Middle frontal gyrus (tissue), 1 donor: ENCODE data around the gene MICALL1.
"Not testable (repeated sequence)": the region's sequence is repeated elsewhere in the genome, so short reads cannot be mapped to it uniquely, and the experiment has no call there.

Source experiments
- DNase-seq: peaks from one replicate; pipeline ENCODE4 v3.0.0-alpha.2; 2015; ENCODE audit warnings: low spot score; ENCODE audit errors: extremely low spot score

MICALL1 gene

DNA sequence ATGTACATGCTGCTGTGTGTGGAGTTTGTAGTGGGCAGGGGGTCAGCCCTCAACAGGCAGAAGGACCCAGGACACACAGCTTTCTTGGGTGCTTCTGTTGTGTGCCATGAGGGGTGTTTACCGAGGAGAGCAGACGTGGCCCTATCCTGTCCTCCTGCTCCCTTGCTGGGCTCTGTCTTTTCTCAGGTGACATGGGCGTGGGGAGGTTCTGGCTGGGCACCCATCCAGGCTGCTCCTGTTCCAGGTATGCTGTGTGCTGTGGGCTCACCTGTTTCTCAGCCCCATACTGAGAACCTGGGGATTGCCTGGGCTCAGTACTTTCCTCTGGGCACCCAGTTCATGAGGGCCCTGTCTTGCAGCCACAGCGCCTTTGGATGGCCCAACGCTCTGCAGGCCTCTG, 23.3 kb downstream of the MICALL1 start:
- DNase-seq = no peak

DNA sequence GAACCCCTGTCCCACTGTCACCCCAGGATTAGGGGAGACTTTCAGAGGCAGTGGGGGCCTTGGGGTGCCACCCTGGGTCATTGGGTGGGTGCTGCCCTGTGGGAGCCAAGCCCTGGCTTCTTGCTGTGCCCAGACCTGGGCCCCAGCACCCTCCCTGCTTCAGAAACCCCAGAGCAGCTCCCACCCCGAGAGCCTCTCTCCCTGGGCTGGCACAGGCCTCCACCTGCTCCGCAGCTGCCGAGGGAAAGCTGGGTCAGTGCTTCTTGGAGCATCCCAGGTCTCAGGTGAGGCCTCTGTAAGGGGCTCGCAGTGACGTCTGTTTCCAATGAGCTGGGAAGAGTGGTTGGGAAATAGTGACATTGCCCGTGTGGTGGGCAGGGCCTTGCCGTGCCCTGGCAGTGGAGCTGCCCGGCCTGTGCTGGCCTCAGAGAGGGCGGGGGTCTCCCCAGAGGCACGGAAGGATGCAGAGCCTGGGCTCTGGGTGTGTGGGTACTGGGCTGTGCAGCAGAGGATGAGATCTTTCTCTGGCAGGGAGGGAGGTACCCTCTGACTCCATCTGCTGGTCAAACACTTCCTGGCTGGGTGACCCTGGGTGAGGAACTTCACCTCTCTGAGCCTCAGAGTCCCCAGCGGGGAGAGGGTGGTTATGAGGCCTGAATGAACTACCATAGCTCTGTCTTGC, 24.3 kb downstream of the MICALL1 start:
- no peak for DNase-seq

DNA sequence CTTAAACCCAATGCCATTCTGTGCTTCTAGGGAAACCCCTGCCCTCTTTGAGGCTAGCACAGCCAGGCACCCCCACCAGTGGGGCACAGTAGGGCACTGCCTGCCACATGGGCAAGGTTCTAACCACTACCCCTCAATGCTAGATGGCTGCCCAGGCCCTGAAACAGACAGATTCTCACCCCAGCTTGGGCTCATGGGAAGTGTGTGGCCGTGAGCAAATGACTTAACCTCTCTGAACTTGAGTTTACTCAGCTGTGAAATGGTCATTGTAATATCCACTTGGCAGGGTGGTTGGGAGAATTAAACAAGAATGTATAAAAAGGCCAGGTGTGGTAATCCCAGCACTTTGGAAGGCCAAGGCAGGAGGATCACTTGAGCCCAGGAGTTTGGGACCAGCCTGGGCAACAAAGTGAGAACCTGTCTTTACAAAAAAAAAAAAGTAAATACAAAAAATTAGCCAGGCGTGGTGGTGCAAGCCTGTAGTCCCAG, 24.9 kb downstream of the MICALL1 start:
- no peak for DNase-seq

DNA sequence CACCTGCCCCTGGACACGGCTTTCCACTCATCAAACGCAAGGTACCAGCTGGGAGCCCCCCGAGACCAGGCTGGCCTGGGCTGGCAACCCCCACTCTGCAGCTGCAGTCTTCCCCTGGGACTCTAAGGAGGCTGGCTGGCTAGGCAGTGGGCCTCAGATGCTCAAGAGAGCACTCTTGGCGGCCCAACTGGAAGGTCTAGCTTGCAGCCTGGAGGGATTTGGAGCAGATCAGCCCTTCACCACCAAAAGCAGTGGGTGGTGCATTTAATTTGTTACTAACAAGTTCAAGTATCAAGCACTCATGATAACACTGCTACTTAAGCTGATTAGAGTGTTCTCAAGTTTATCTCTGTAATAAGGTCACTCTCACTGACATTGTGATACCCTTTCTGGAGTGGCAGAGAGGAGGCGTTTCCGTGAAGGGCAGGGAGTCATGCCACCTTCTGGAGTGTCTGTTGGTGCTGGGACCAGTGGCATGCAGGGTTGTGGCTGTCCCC, 25.8 kb downstream of the MICALL1 start:
- DNase-seq = no peak

DNA sequence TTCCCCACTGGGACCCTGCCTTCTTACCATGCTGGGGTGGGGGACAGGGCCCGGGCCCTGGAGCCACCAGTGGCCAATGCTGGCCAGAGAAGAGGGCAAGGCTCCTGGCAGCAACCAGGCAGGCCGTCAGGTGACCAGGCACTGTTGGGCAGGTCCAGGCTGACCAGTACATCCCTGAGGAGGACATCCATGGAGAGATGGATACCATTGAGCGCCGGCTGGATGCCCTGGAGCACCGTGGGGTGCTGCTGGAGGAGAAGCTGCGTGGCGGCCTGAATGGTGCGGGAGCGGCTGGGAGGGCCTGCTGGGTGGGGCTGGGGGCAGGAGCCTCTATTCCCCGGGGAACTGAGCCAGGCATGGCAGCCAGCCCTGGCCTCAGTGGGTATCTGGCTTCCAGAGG, 26.3 kb downstream of the MICALL1 start:
- no peak for DNase-seq

DNA sequence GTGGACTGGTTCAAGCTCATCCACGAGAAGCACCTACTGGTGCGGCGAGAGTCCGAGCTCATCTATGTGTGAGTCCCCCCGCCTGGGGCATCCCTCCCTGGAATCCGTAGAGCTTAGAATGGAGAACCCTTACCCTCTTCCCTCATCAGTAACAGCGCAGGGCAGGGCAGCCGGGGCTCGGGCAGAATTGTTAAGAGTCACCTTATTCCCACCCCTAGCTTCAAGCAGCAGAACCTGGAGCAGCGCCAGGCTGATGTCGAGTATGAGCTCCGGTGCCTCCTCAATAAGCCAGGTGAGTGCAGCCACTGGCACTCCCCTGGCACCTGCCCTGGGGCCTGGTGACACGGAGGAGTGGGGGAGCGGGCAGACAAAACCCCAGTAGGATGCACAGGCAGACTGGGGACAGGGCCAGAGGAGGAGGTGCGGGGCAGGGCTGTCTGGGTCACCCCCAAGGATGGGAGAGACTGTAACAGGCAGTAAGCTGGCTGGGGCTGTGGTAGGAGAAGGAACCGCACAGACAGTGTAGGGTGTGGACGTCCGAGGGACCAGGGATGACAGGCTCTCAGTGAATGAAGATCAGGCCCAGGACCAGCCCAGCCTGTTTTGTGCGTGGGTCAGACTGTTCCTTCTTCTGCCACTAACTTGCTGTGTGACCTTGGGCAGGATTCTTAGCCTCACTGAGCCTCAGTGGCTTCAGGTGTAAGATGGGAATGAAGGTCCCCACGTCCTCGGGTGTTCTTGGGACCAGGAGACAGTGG, 26.9 kb downstream of the MICALL1 start:
- no peak for DNase-seq

DNA sequence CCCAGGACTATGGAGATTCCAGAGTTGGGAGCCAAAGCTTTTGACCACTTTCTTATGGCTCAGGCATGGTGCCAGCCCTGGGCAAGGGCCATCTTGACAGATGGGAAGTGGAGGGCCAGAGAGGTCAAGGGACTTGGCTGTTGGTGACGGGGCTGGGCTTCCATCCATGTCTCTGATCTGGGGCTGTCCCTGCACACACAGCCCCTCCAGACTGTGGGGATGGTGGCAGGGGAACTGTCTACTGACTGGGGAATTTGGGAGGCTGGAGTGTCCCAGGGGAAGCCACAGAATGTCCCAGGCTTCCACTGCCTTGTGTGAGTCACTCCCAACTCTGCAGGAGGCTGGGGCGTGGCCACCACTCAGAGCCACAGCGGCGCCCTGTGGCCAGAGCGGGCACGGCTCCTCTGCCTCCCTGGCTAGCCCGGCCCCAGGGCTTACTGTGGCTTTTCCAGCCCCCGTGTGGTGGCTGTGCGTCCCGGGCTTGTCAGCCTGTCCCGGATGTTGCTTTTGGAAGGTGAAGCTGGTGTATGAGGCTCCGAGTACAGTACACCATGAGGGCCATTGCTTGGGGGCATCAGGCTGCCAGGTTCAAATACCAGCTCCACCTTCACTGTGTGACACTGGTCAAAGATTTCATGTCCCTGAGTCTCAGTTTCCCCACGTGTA, 27.7 kb downstream of the MICALL1 start:
- DNase-seq = peak; percentile 63

DNA sequence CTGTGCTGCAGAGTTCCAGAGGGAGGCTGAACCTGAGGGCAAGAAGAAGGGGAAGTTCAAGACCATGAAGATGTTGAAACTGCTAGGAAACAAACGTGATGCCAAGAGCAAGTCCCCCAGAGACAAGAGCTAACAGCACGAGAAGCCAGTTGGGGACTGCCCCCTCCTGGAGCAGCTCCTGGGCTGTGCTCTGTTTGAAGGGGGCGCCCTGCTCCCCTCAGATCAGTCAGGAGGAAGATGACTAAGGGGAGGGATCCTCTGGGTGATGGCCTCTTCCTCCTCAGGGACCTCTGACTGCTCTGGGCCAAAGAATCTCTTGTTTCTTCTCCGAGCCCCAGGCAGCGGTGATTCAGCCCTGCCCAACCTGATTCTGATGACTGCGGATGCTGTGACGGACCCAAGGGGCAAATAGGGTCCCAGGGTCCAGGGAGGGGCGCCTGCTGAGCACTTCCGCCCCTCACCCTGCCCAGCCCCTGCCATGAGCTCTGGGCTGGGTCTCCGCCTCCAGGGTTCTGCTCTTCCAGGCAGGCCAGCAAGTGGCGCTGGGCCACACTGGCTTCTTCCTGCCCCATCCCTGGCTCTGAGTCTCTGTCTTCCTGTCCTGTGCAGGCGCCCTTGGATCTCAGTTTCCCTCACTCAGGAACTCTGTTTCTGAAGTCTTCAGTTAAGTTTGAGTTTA, 34.7 kb downstream of the MICALL1 start:
- no peak for DNase-seq

DNA sequence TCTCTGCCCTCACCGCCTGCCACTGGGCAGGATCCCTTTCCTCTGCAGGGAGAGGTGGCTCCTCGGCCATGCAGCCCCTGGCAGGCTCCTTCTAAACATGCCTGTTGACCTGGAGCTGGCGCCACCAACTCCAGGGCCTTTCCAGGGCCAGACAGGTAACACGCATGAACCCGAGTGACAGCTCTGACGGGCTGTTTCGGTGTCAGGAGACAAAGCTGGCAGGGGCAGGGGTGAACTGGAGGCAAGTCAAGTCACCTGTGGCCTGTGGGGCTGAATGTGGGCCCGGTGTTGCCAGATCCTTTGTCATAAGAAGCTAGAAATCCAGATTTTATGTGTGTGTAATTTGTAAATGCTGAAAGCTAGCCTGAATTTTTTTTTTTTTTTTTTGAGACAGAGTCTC, 36.0 kb downstream of the MICALL1 start:
- no peak for DNase-seq

DNA sequence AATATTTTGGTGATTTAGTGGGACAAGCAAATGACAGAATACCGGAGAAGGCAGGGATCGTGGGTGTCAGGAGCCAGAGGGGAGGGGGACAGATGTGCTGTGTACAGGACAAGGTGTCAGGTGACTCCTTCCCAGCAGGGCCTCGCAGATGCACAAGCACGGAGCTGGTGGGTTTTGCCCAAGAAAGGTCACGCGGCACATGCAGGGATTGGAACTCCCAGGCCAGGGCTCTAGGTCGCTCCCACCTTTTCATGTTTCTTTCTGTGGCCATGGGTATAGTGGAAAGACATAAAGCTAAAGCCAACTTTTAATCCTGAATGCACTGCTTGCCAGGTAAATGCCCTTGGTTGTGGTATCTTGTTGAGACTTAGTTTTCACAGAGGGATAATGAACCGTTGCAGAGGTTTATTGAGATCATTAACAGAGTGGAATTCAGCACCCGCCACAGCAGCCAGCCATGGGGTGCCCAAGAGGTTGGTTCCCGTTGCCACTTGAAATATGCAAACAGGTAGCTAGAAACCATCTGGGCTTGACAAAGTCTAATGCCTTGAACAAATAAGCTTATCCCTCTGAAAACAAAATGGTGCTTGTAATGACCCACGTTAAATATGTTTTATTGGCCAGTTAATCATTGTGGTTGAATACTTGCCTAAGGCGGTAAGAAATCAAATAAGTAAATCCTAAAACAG, 37.2 kb downstream of the MICALL1 start:
- no peak for DNase-seq

DNA sequence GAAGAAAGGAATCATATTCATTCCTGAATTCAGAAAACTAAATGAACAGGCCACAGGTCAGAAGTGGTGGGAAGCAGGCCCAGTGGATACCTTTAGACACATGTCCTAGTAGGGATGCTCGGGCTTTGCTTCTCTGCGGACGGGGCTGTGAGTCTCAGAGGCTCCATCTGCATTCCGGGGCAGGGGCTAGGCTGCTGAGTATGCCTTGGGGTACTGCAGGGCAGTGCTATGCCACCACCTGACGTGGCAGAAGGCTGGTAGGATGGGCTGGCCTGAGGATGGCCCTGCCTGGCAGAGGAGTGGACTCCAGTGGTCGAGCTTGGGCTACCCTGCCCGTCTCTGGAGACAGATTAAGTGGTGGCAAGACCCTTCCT, 37.7 kb downstream of the MICALL1 start:
- no peak for DNase-seq

DNA sequence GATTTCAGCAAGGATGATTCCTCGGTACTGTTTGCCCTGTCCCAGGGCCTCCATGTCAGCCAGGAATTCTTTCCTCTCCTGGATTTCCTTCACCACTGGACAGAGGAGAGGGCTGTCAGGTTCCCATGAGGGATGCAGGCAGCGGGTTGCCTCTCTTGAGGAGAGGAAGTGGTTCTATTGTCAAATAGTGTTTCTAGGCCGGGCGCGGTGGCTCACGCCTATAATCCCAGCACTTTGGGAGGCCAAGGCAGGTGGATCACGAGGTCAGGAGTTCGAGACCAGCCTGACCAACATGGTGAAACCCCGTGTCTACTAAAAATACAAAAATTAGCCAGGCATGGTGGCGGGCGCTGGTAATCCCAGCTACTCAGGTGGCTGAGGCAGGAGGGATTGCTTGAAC, 38.3 kb downstream of the MICALL1 start:
- DNase-seq = not testable (repeated sequence)

DNA sequence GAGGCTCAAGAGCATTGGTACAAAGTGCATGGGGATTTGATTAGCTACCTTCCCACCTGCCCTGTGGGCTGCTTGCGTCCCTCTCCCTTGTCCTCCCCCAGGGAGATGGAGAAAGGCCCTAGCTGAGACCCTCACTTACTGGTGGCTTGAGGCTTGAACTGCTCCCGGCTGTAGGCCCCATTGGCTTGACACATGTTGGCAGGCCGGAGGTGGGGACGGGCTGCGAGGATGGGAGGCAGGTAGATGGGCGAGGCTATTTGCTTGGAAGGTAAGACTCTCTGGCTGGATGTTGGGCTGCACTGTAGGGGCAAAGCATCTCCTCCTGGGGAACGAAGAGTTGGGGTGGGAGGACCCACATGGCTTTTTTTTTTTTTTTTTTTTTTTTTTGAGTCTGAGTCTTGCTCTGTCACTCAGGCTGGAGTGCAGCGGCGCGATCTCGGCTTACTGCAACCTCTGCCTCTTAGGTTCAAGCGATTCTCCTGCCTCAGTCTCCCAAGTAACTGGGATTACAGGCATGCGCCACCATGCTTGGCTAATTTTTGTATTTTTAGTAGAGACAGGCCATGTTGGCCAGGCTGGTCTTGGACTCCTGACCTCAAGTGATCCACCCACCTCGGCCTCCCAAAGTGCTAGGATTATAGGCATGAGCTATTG, 41.2 kb downstream of the MICALL1 start:
- not testable (repeated sequence) for DNase-seq

DNA sequence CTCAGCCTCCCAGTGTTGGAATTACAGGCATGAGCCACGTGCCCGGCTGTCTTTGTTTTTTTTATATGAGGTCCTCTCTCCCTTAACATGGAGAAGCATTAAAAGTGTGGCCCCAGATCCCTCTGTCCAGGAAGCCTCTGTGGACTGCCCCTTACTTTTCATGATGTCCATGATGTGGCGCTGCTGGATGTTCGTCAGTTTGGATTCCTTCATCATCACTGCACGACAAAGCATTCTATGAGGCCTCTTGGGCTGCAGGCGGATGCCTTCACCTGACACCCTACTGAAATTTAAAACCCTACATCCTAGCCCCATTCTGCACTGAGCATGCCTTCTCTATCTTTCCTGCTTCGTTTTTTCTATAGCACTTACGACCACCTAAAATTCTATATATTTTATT, 45.2 kb downstream of the MICALL1 start:
- DNase-seq = no peak

DNA sequence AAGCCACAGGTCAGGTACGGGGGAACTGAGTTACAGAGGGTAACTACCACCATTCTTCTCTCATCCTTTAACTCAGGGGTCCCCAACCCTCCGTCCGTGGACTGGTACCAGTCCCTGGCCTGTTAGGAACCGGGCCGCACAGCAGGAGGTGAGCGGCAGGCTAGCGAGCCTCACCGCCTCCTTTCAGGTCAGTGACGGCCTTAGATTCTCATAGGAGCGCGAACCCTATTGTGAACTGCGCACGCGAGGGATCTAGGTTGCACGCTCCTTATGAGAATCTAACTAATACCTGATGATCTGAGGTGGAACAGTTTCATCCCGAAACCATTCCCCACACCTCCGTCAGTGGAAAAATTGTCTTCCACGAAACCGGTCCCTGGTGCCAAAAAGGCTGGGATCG, 46.5 kb downstream of the MICALL1 start:
- DNase-seq = not testable (repeated sequence)

DNA sequence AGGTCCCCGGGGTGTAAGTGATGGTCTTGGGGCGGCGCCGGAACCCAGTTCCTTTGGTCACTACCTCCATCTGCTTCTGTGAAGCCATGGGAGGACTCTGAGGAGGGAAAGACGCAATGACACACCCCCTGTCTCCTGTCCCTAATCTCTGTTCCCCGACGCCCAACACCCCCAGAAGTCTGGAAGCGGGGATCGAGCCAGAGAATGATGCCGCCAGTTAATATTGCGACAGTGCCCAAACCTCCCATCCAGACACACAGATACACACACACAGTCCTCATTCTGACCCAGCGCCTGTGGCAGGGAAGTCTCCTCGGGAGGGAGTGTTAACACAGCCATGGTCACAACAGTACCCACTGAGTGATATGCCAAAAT, 47.0 kb downstream of the MICALL1 start:
- DNase-seq = no peak

DNA sequence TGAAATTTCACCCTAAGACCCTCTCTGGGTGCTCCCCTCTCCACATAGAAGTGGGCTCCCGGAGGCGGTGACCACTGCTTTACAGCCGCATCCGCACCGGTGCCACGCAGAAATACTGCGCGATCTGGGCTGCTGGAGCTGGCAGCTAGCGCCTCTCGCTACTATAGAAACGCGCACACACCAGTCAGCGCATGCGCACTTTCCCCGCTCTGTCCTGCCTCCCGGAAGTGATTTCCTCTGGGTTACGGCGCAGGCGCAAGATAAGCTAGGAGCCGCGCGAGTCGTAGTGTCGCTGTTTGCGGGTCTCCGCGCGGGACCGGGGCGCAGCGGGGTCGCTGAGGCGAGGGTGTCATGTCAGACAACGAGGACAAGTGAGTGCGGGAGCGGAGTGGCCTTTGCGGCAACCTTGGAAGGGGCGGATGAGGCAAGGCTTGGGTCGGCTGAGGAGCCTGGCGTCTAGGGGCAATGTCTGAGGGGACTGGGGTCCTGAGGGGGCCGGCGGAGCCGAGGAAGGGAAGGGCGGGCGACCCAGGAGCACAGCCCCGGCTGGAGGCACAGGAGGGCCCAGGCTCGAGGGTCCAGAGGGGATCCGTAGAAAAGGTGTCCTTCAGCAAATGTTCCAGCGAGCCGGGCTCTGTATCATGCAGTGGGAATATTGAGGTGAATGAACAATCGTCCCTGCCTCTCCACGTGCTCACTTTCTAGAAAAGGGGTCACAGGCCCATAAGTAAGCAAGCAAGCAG, 47.5 kb downstream of the MICALL1 start, which contains the start of the genes C22orf23 and POLR2F:
C22orf23 (minus strand) TSS at position 165 of the 743 bp plus-strand sequence. CDS start 452 bp downstream, outside the sequence.
POLR2F (plus strand) TSS at position 263 of the 743 bp plus-strand sequence; CDS start at position 352, 89 bp downstream.
- peak; percentile 95 for DNase-seq

DNA sequence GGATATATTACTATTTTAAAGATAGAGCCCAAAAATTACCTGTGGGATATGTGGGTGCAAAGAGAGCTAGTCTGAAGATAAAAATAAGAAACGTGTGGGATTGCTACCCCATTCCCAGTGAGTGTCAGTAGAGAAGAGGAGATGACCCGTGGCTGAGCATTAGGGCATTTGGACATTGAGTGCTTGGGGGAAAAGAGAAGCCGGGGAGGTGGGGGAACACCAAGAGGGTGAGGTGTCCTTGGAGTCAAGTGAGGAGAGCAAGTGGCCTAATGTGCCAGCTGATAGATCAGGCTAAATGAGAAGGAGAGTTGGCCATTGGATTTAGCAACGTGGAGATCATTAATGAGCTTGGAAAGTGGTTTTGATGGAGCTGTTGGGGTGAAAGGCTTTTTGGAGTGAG, 48.6 kb downstream of the MICALL1 start:
- no peak for DNase-seq

DNA sequence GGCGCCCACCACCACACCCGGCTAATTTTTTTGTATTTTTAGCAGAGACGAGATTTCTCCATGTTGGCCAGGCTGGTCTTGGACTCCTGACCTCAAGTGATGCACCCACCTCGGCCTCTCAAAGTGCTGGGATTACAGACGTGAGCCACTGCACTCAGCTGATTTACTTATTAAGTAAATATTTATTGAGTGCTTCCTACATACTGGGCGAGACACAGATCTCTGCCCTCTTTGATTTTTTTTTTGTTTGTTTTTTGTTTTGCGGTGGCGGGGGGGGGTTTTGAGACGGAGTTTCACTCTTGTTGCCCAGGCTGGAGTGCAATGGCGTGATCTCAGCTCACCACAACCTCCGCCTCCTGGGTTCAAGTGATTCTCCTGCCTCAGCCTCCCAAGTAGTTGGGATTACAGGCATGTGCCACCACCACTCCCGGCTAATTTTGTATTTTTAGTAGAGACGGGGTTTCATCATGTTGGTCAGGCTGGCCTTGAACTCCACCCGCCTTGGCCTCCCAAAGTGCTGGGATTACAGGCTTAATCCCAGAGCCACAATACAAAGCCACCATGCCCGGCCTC, 49.8 kb downstream of the MICALL1 start:
- DNase-seq = not testable (repeated sequence)
